Measurements from ENCODE around the gene RPS15. TPM values are rescaled to one million over a fixed set of nuclear protein-coding genes. Genes with fewer than 3 reads are reported as not detected.

RPS15 gene
- total and polyA plus RNA-seq, 9 of the 15 experiments (the other 6 are each of a cell fraction or from before 2014, with no cell fraction given), result 605 to 2,791 (median 957) TPM

GRCh38 chr19:1455336-1456120 lies 17.3 kb downstream of the RPS15 start (continued):
- TF ChIP-seq, protein P1, sequence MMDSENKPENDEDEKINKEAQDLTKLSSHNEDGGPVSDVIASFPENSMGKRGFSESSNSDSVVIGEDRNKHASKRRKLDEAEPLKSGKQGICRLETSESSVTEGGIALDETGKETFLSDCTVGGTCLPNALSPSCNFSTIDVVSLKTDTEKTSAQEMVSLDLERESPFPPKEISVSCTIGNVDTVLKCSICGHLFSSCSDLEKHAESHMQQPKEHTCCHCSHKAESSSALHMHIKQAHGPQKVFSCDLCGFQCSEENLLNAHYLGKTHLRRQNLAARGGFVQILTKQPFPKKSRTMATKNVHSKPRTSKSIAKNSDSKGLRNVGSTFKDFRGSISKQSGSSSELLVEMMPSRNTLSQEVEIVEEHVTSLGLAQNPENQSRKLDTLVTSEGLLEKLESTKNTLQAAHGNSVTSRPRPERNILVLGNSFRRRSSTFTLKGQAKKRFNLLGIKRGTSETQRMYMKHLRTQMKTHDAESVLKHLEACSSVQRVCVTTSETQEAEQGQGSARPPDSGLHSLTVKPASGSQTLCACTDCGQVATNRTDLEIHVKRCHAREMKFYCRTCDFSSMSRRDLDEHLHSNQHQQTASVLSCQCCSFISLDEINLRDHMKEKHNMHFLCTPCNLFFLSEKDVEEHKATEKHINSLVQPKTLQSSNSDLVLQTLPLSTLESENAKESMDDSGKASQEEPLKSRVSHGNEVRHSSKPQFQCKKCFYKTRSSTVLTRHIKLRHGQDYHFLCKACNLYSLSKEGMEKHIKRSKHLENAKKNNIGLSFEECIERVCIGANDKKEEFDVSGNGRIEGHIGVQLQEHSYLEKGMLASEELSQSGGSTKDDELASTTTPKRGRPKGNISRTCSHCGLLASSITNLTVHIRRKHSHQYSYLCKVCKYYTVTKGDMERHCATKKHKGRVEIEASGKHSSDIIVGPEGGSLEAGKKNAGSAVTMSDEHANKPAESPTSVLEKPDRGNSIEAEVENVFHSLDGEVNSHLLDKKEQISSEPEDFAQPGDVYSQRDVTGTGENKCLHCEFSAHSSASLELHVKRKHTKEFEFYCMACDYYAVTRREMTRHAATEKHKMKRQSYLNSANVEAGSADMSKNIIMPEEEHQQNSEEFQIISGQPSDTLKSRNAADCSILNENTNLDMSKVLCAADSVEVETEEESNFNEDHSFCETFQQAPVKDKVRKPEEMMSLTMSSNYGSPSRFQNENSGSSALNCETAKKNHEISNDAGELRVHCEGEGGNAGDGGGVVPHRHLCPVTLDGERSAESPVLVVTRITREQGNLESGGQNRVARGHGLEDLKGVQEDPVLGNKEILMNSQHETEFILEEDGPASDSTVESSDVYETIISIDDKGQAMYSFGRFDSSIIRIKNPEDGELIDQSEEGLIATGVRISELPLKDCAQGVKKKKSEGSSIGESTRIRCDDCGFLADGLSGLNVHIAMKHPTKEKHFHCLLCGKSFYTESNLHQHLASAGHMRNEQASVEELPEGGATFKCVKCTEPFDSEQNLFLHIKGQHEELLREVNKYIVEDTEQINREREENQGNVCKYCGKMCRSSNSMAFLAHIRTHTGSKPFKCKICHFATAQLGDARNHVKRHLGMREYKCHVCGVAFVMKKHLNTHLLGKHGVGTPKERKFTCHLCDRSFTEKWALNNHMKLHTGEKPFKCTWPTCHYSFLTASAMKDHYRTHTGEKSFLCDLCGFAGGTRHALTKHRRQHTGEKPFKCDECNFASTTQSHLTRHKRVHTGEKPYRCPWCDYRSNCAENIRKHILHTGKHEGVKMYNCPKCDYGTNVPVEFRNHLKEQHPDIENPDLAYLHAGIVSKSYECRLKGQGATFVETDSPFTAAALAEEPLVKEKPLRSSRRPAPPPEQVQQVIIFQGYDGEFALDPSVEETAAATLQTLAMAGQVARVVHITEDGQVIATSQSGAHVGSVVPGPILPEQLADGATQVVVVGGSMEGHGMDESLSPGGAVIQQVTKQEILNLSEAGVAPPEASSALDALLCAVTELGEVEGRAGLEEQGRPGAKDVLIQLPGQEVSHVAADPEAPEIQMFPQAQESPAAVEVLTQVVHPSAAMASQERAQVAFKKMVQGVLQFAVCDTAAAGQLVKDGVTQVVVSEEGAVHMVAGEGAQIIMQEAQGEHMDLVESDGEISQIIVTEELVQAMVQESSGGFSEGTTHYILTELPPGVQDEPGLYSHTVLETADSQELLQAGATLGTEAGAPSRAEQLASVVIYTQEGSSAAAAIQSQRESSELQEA (IDR thresholded peaks at IDR 0.05; ENCODE audit: low read depth), result no peak
- TF ChIP-seq DLX4 (CRISPR knock-in tag; IDR thresholded peaks at IDR 0.05), result no peak
- peak; percentile 93 for TF ChIP-seq SP1 (CRISPR knock-in tag; IDR thresholded peaks at IDR 0.05)
- TF ChIP-seq GATA2 (CRISPR knock-in tag; IDR thresholded peaks at IDR 0.05), result no peak
- no peak for TF ChIP-seq ZBTB40 (IDR thresholded peaks at IDR 0.05)
- no peak for TF ChIP-seq ZBTB40 (CRISPR knock-in tag; IDR thresholded peaks at IDR 0.05)
- no peak for TF ChIP-seq HDAC8 (tag; IDR thresholded peaks at IDR 0.05)
- TF ChIP-seq, protein P2, sequence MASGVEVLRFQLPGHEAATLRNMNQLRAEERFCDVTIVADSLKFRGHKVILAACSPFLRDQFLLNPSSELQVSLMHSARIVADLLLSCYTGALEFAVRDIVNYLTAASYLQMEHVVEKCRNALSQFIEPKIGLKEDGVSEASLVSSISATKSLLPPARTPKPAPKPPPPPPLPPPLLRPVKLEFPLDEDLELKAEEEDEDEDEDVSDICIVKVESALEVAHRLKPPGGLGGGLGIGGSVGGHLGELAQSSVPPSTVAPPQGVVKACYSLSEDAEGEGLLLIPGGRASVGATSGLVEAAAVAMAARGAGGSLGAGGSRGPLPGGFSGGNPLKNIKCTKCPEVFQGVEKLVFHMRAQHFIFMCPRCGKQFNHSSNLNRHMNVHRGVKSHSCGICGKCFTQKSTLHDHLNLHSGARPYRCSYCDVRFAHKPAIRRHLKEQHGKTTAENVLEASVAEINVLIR (CRISPR knock-in tag; IDR thresholded peaks at IDR 0.05), result no peak

Data from K562 (cell line).